GM19324 (cell line): Measurements from ENCODE around the gene LHX3.

Experiments used
- ATAC-seq: cut with Tn5 transposase; IDR thresholded peaks from one replicate; pipeline ENCODE4 v1.9.1; 2021; ENCODE audit warnings: mild to moderate bottlenecking, moderate library complexity; ENCODE audit not compliant: unreplicated experiment, low FRiP score

The LHX3 gene

DNA sequence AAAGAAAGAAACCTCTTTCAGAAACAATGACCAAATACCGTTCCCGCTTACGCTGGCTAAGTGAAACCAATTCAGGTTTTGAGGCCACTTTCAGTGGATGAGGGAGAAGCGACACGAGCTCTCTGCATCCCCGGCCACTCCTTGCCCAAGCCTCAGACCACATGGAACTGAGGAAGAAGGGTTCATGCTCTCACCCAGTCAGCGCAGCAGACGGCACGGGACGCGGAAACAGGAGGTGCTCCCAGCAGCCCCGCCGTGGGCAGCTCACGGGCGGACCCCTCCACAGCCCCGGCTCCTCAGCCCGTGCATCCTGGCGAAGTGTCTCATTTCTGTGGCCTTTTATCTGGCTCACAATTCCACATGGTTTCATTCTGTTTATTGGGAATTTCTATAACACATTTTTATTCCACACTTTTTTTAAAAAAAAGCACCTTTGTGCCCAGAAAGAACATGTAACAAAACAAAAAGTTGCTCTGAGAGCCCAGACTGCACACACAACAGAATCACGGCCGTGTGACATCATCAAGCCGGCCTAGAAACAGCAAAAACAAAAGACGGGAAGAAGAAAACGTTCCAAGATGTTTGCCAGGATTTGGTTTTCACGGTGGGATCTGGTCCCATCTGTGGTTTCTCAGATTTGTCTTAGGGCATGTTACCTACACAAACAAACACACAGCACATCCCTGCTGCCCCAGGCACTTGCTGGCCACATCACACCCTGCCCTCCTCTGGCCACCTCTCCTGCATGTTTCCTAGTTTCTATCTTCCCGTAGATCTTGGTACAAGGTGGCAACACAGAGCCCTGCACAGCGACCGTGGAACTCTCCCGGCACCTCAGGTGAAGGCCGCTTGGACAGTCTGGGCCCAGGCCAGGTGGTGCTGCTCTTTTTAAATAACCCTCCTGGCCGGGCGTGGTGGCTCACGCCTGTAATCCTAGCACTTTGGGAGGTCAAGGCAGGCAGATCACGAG, 24.5 kb upstream of the LHX3 start:
- ATAC-seq: no peak

GRCh38 chr9:136228107-136228875, 23.4 kb upstream of the LHX3 start:
- ATAC-seq: no peak

GRCh38 chr9:136226680-136227407, 21.9 kb upstream of the LHX3 start:
- no peak for ATAC-seq

- peak; percentile 48 for ATAC-seq
Observed at GRCh38 chr9:136225748-136226679, 21.1 kb upstream of the LHX3 start.

DNA sequence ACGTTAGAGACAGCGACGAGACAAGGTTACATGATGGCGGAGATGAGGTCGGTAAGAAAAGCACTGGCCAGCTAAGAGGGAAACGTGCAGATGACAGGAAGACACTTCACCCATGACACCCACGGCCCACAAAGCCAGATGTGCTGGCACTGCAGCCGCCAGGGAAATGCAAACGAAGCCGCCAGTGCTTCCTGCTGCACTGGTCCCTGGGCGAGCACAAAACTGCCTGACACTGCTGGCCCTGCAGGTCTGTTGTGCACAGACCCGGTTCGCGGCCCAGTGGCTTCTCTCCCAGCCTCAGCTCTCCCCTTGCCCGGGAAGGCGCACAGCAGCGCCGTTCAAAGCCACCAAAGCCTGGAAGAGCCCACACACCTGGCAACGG, 20.4 kb upstream of the LHX3 start:
- peak; percentile 44 for ATAC-seq

- no peak for ATAC-seq
Observed at GRCh38 chr9:136223871-136224640, 19.1 kb upstream of the LHX3 start.

- no peak for ATAC-seq
Observed at GRCh38 chr9:136222906-136223285, 18.0 kb upstream of the LHX3 start.

- no peak for ATAC-seq
Observed at GRCh38 chr9:136222166-136222905, 17.4 kb upstream of the LHX3 start.

- no peak for ATAC-seq
Observed at GRCh38 chr9:136220017-136220729, 15.2 kb upstream of the LHX3 start.

GRCh38 chr9:136219276-136219675, 14.3 kb upstream of the LHX3 start:
- no peak for ATAC-seq

DNA sequence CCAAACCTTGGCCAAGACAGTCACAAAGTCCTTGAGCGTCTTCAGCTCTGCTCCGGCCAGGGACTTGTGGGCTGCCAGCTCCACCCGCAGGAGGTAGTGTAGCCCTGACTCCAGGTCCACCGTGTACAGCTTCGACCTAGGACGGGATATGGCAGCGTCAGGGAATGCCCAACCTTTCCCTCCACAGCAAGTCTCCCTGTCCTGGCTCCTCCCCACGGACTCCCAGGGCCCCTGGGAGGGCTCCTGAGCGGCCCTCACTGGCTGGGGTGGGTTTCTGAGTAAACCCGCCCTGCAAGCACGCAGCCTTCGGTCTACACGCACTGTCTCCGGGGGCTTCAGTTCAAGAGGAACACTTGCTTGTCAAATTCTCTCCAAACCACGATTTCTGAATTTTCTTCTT, 13.7 kb upstream of the LHX3 start:
- no peak for ATAC-seq

- no peak for ATAC-seq
Observed at GRCh38 chr9:136218271-136218670, 13.3 kb upstream of the LHX3 start.

DNA sequence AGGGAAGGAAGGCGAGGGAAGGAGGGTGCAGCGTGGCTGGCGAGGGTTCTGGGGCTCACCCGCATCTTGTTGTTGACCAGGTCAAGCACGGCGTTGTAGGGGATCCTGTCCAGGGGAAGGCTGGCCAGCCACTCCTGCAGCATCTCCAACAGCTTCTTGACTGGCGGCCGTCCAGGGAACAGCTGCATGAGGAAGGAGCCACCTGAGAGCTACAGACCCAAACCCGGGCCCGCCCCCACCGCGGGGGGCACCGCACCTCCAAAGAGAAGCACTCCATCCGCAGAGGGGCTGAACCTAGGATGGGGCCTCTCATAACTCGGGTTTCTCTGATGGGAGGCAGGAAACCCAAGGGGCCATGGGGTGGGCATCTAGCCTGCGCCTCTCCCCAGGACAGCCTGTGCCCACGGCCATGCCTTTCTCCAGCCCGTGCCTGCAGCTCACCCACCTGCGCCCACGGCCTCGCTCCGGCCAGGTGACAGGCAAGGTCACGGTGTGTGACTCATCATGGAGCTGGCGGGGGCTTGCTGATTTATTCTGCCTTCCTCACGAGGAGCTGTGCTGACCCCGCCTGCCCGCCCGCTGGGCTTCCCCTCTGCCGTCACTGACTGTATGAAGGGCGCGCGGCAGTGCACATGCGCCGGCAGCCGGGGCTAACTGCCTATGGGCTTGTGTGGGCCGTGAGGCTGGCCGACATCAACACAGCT, 11.8 kb upstream of the LHX3 start:
- ATAC-seq: no peak

DNA sequence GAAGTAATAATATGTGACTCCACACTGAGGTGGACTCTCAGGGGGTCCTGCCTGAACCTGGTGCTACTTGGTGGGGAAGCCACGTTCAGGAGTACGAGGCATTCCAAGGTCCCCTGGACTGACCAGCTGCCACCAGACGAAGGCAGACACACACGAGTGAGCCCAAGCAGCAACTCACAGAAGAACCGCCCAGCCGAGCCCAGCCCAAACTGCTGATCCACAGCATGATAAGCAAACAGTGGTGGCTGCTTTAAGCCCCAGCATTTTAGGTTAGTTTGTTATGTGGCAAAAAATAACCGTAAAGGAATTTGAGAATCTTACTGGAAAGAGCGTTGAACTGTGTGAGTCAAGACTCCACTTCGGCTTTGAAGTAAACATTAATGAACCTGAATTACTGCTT, 8.8 kb upstream of the LHX3 start:
- ATAC-seq: no peak

DNA sequence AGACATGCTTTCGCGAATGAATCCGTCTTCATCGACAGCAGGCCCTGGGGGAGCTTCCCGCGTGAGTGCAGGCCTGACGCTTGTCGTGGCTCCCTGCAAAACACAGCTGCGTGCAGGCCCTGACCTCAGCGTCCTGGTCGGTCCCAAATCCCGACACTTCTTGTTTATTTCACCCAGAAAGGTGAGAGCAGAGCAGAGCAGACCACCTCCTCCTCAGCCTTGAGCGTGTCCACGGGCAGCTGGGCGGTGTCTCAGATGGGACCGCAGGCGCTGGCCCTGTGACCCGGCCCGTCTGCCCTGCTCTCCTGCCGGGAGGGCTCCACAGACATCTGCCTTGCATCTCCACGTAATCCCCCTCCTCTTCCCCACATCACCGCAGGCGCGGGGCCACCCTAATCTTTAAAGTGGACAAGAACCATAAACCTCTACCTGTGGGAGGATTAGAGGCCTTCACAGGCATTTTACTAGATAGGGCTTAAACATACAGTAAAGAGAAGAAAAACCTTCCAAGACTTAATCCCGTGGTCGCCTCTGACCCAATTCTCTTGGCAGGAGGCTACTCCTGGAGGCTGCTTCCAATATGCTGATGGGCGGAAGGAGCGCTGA, 7.5 kb upstream of the LHX3 start:
- ATAC-seq: no peak

GRCh38 chr9:136211441-136212344, 6.8 kb upstream of the LHX3 start:
- ATAC-seq: no peak
